Measurements from ENCODE around the gene RNF32. TPM values are rescaled to one million over a fixed set of nuclear protein-coding genes. Genes with fewer than 3 reads are reported as not detected.
A peak's percentile ranks its signal among the peaks of the same experiment; 100 is the strongest.

Gene RNF32
- polyA plus RNA-seq, 3 donors: 0.03 to 0.13 TPM; not detected in 1

DNA sequence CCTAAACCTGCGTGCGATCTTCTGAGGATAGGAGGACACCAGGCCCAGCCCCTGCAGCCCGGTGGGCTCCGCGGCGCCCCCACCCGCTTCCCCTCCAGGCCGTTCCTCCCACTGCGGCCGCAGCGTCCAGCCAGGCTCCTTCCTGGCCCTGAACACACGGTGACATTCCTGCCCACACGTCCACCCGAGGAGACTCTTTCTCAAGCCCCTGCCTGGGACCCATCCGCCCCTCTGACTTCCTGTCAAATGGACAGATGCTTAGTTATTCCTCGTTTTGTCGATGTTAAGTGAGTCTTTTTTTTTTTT, 32.4 kb upstream of the RNF32 start:
- no peaks in the 10 kb centered on the region for H3K79me2 ChIP-seq (ENCODE audit: insufficient read depth, low read length)
- Mint-ChIP-seq H3K36me3 (no peaks in the 10 kb centered on the region), H3K27me3 (ENCODE audit: low read depth in 3 of 3) (peaks cover 31 to 68% (median 39%) of the 10 kb centered on the region in 3 donors), H3K4me3 (peak overlapping the region; percentile 31 to 79), H3K27ac (no peak overlapping the region), H3K9me3 (peaks cover 0 to 7% (median 1%) of the 10 kb centered on the region in 7 donors), H3K4me1 (peaks cover 5% of the 10 kb centered on the region)
- WGBS (ENCODE audit: insufficient coverage): 2% methylated on average over 12 of the region's 17 CpGs
- TF ChIP-seq, protein P1, sequence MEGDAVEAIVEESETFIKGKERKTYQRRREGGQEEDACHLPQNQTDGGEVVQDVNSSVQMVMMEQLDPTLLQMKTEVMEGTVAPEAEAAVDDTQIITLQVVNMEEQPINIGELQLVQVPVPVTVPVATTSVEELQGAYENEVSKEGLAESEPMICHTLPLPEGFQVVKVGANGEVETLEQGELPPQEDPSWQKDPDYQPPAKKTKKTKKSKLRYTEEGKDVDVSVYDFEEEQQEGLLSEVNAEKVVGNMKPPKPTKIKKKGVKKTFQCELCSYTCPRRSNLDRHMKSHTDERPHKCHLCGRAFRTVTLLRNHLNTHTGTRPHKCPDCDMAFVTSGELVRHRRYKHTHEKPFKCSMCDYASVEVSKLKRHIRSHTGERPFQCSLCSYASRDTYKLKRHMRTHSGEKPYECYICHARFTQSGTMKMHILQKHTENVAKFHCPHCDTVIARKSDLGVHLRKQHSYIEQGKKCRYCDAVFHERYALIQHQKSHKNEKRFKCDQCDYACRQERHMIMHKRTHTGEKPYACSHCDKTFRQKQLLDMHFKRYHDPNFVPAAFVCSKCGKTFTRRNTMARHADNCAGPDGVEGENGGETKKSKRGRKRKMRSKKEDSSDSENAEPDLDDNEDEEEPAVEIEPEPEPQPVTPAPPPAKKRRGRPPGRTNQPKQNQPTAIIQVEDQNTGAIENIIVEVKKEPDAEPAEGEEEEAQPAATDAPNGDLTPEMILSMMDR (IDR thresholded peaks at IDR 0.05): no peak
- H2AFZ ChIP-seq (ENCODE audit: insufficient read depth, low read depth, low read length, poor library complexity, severe bottlenecking): no peak overlapping the region
- no peaks in the 10 kb centered on the region for H4K20me1 ChIP-seq (ENCODE audit: insufficient read depth, low read length)
- H3K4me3 ChIP-seq (replicated peaks in 1 of 3; ENCODE audit: low read depth in 2 of 3, low read length in 3 of 3): peak overlapping the region in 1 of 3 experiments; percentile 4
- H3K9me3 ChIP-seq (replicated peaks in 1 of 2; ENCODE audit: control insufficient read depth in 1 of 2, insufficient read depth in 1 of 2, low read length in 2 of 2): no peaks in the 10 kb centered on the region
- no peak for DNase-seq
- H3K27me3 ChIP-seq (ENCODE audit: control insufficient read depth in 2 of 2, insufficient read depth in 2 of 2, low read length in 2 of 2): peaks cover 3 to 26% of the 10 kb centered on the region in 2 donors
- no peak overlapping the region for H3K9ac ChIP-seq (ENCODE audit: insufficient read depth, low read length, poor library complexity, severe bottlenecking)
- H3K4me2 ChIP-seq (replicated peaks; ENCODE audit: extremely low read depth, low read length, poor library complexity, severe bottlenecking): peak overlapping the region; percentile 23
- peaks cover 4 to 5% of the 10 kb centered on the region in 2 donors for H3K4me1 ChIP-seq (ENCODE audit: control insufficient read depth in 1 of 2, insufficient read depth in 2 of 2, low read length in 2 of 2)
- intact Hi-C loops (cut with micrococcal nuclease): no loop called here
- no peaks in the 10 kb centered on the region for H3K36me3 ChIP-seq (replicated peaks in 1 of 2; ENCODE audit: control insufficient read depth in 1 of 2, insufficient read depth in 2 of 2, low read length in 2 of 2)
- H3K27ac ChIP-seq (ENCODE audit: low read depth in 1 of 2, low read length in 2 of 2): no peak overlapping the region

DNA sequence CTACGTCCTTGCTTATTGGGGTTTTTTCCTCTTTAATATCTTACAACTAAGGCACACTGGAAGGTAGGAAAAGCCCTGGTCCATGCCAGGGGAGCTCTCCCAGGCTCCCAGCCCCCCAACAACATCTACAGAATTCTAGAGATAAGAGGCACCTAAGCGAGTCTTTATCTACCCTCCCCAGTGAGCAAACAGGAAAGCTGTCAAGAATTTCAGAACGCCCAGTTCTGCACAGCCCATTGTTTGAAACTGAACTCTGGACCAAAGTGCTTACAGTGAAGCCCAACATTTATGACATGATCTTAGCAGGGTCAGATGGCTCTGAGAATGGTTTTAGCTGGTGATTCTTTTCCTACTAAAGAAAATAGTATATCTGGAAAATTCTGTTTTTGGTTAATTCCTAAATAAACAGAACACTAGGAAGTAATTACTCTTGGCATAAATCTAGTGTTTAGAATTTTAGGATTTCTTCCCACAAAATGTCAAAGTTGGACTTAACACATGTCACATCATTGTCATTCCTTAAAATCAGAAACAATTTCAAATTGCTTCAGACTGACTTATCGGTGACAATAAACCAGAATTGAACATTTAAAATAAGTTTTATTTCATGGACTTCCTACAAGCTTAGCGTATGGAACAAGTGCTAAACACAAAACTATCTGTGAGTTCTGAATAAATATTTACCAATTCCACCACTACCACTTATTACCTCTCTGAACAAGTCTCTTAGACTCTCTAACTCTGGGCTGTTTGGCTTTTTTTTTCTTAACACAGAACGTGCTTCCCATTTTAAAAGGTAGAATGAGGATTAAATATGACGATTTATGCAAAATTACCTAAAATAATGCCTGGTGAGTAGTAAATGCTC, 31.3 kb upstream of the RNF32 start:
- Histone ChIP-seq H3K4me1 (ENCODE audit: control insufficient read depth in 1 of 2, insufficient read depth in 2 of 2, low read length in 2 of 2) (peaks cover 4 to 5% of the 10 kb centered on the region in 2 donors), H3K79me2 (ENCODE audit: insufficient read depth, low read length) (no peaks in the 10 kb centered on the region), H3K27ac (ENCODE audit: low read depth in 1 of 2, low read length in 2 of 2) (no peak overlapping the region), H2AFZ (ENCODE audit: insufficient read depth, low read depth, low read length, poor library complexity, severe bottlenecking) (no peak overlapping the region), H3K4me2 (replicated peaks; ENCODE audit: extremely low read depth, low read length, poor library complexity, severe bottlenecking) (no peak overlapping the region), H3K27me3 (ENCODE audit: control insufficient read depth in 2 of 2, insufficient read depth in 2 of 2, low read length in 2 of 2) (peaks cover 3 to 35% of the 10 kb centered on the region in 2 donors), H4K20me1 (ENCODE audit: insufficient read depth, low read length) (no peaks in the 10 kb centered on the region), H3K9ac (ENCODE audit: insufficient read depth, low read length, poor library complexity, severe bottlenecking) (no peak overlapping the region), H3K4me3 (replicated peaks in 1 of 3; ENCODE audit: low read depth in 2 of 3, low read length in 3 of 3) (no peak overlapping the region), H3K9me3 (replicated peaks in 1 of 2; ENCODE audit: control insufficient read depth in 1 of 2, insufficient read depth in 1 of 2, low read length in 2 of 2) (no peaks in the 10 kb centered on the region), H3K36me3 (replicated peaks in 1 of 2; ENCODE audit: control insufficient read depth in 1 of 2, insufficient read depth in 2 of 2, low read length in 2 of 2) (no peaks in the 10 kb centered on the region)
- Mint-ChIP-seq H3K27me3 (ENCODE audit: low read depth in 3 of 3) (peaks cover 35 to 74% (median 40%) of the 10 kb centered on the region in 3 donors), H3K27ac (no peak overlapping the region), H3K4me1 (peaks cover 5% of the 10 kb centered on the region), H3K4me3 (no peak overlapping the region), H3K36me3 (no peaks in the 10 kb centered on the region), H3K9me3 (peaks cover 0 to 7% (median 1%) of the 10 kb centered on the region in 7 donors)
- 87% methylated on average over 3 of the region's 7 CpGs for WGBS (ENCODE audit: insufficient coverage)
- intact Hi-C loops (cut with micrococcal nuclease): no loop called here
- TF ChIP-seq, protein P1 (IDR thresholded peaks at IDR 0.05): no peak
- DNase-seq: no peak
